IPS-20b (cell line): Measurements from ENCODE around the gene FADS6.

ENCODE experiments used
- H3K27ac ChIP-seq: one replicate; pipeline ENCODE4 v1.5.1; 2013; ENCODE audit warnings: low read length
- H3K27me3 ChIP-seq: 2 replicates; pipeline ENCODE4 v1.6.1; 2013; ENCODE audit warnings: mild to moderate bottlenecking, low read length, inconsistent platforms; ENCODE audit not compliant: insufficient read depth
- H3K36me3 ChIP-seq: 2 replicates; pipeline ENCODE4 v1.6.1; 2013; ENCODE audit warnings: low read depth, mild to moderate bottlenecking, inconsistent platforms, low read length, moderate library complexity; ENCODE audit not compliant: insufficient read depth
- H3K4me1 ChIP-seq: 2 replicates; pipeline ENCODE4 v1.6.1; 2013; ENCODE audit warnings: mild to moderate bottlenecking, control low read depth, inconsistent platforms, low read length, moderate library complexity; ENCODE audit not compliant: insufficient read depth
- H3K4me3 ChIP-seq: 2 replicates; pipeline ENCODE4 v1.5.1; 2013; ENCODE audit warnings: mild to moderate bottlenecking, low read length, inconsistent platforms
- H3K9ac ChIP-seq: 2 replicates; pipeline ENCODE4 v1.6.1; 2013; ENCODE audit warnings: low read depth, mild to moderate bottlenecking, inconsistent platforms, low read length, moderate library complexity
- H3K9me3 ChIP-seq: 2 replicates; pipeline ENCODE4 v1.6.1; 2013; ENCODE audit warnings: mild to moderate bottlenecking, low read depth, low read length, inconsistent platforms; ENCODE audit not compliant: insufficient read depth

FADS6 gene

DNA sequence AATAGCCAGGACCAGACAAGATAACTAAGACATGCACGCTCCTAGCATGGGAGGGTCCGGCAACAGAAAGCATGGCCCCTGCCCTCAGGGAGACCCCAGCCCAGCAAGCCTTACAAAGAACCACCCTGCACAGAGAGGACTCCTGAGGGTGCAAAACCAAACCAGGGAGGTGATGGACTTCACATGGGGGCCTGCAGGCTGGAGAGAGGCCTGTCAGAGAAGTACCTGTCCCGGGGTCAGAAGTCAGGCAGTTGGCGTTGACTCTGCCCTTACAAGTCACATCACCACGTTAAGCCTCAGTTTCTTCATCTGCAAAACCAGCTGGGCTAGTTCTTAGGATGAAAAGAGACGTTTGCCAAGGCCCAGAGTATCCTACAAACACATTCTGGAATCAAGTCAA lies 35.4 kb upstream of the FADS6 start:
- no peak overlapping the region for H3K9ac ChIP-seq
- H3K36me3 ChIP-seq, result no peaks in the 10 kb centered on the region
- H3K4me3 ChIP-seq, result no peak overlapping the region
- no peaks in the 10 kb centered on the region for H3K4me1 ChIP-seq
- H3K27ac ChIP-seq, result no peak overlapping the region
- peaks cover 92% of the 10 kb centered on the region for H3K27me3 ChIP-seq
- H3K9me3 ChIP-seq, result no peaks in the 10 kb centered on the region; the same call in 1 of the 2 replicates

DNA sequence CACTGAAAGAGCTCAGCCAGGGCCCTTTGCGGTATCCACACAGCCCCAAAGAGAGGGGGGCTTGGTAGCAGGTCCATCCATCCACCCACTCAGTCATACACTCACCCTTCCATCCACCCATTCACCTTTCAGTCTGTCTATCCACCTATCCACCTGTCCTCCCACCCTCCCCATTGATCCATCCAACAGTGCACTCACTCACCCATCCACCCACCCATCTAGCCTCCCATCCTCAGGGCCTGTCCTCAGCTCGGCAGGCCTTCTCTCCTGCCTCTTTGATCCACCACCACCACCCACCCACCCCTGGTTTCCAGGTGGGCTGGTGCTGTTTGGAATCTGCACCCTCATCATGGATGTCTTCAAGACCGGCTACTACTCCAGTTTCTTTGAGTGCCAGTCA lies 31.8 kb upstream of the FADS6 start:
- Histone ChIP-seq H3K27ac (no peak overlapping the region), H3K27me3 (peaks cover 92% of the 10 kb centered on the region), H3K4me3 (no peak overlapping the region), H3K9ac (no peak overlapping the region), H3K4me1 (peaks cover 3% of the 10 kb centered on the region; the same call in 1 of the 2 replicates), H3K36me3 (no peaks in the 10 kb centered on the region), H3K9me3 (no peaks in the 10 kb centered on the region; the same call in 1 of the 2 replicates)

DNA sequence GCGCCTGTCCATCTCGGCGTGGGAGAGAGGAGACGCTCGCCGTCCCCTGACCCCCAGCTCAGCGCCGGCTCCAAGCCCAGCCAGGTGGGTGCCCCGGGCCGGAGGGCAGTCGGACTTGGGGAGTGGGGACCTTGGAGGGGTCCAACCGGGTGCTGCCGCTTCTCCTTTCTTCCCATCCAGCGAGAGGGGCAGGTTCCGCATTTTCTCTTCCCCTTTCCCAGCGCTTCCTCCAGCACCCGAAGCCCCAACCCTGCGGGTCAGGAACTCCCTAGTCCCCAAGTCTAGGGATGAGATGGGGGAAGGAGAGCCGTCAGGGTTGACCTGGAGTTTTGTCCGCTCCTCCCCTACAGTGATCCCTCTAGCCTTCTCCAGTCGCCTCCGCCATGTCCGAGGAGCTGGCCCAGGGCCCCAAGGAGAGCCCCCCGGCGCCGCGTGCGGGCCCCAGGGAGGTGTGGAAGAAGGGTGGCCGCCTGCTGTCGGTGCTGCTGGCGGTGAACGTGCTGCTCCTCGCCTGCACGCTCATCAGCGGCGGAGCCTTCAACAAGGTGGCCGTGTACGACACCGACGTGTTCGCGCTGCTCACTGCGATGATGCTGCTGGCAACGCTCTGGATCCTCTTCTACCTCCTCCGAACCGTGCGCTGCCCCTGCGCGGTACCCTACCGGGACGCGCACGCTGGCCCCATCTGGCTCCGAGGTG lies 31.0 kb upstream of the FADS6 start, which contains the start of gene OTOP2:
OTOP2 (plus strand) TSS at position 24 of the 699 bp plus-strand sequence; CDS start at position 384, 360 bp downstream.
- H3K27ac ChIP-seq, result no peak within 1 kb of the TSS
- H3K27me3 ChIP-seq, result peaks cover 94% of the 10 kb centered on the region
- H3K36me3 ChIP-seq, result no peaks in the 10 kb centered on the region
- peak within 1 kb of the TSS; percentile 55; the same call in 1 of the 2 replicates for H3K4me3 ChIP-seq
- peaks cover 3% of the 10 kb centered on the region; the same call in 1 of the 2 replicates for H3K4me1 ChIP-seq
- H3K9me3 ChIP-seq, result no peaks in the 10 kb centered on the region; the same call in 1 of the 2 replicates
- no peak within 1 kb of the TSS for H3K9ac ChIP-seq

GRCh38 chr17:74923538-74924249 lies 30.3 kb upstream of the FADS6 start:
- Histone ChIP-seq H3K36me3 (no peaks in the 10 kb centered on the region), H3K27ac (no peak overlapping the region), H3K4me1 (peaks cover 3% of the 10 kb centered on the region; the same call in 1 of the 2 replicates), H3K27me3 (peaks cover 88% of the 10 kb centered on the region), H3K4me3 (peak overlapping the region; percentile 55; the same call in 1 of the 2 replicates), H3K9ac (no peak overlapping the region), H3K9me3 (no peaks in the 10 kb centered on the region; the same call in 1 of the 2 replicates)

GRCh38 chr17:74922694-74923537 lies 29.5 kb upstream of the FADS6 start, which contains the start of gene USH1G:
TSS of gene USH1G (minus strand) at chr17:74923255. CDS start at chr17:74923073, 182 bp downstream.
- no peak within 1 kb of the TSS for H3K27ac ChIP-seq
- H3K27me3 ChIP-seq, result peaks cover 80% of the 10 kb centered on the region
- no peaks in the 10 kb centered on the region; the same call in 1 of the 2 replicates for H3K9me3 ChIP-seq
- H3K4me3 ChIP-seq, result peak within 1 kb of the TSS; percentile 68
- no peak within 1 kb of the TSS for H3K9ac ChIP-seq
- H3K4me1 ChIP-seq, result peaks cover 3% of the 10 kb centered on the region; the same call in 1 of the 2 replicates
- H3K36me3 ChIP-seq, result no peaks in the 10 kb centered on the region

DNA sequence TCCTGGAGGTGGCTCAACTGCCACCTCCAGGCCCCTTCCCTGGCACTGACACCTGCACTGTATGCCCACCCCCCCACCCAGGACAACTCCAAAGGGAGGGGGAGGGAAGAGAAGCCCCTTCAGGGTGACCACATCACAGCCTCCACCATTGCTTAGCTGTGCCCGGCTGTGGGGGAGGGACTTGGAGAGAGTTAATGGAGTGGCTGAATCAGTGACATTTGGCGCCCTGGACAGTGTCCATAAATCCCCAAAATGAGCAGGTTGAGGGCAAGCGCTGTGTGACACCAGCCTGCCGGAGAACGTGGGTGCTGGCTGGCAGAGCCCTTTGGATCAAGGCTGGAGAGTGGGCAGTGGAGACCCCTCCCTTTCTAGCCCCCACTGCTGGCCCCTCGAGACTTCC lies 28.7 kb upstream of the FADS6 start:
- Histone ChIP-seq H3K9ac (no peak overlapping the region), H3K36me3 (no peaks in the 10 kb centered on the region), H3K27ac (no peak overlapping the region), H3K9me3 (no peaks in the 10 kb centered on the region; the same call in 1 of the 2 replicates), H3K4me1 (peaks cover 3% of the 10 kb centered on the region; the same call in 1 of the 2 replicates), H3K4me3 (peak overlapping the region; percentile 68; the same call in 1 of the 2 replicates), H3K27me3 (peaks cover 72% of the 10 kb centered on the region)

DNA sequence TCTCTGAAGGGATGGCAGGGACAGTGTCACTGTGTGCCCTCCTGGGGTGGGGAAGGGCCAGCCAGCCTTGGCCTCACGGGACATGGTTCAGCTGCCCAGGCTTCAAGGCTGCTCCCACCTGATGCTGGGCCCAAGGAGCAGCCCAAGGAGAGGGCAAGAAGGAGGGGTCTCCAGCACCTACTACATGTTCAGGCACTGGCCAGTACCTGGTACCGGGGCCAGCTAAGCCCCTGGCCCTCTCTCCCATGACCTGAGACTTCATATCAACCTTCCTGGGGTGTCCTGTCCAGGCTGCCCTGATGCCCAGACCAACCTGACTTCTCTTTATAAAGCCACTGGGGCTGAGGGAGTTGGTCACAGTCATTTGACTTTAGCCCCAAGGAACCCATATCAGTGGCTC lies 28.3 kb upstream of the FADS6 start:
- Histone ChIP-seq H3K4me1 (peaks cover 3% of the 10 kb centered on the region; the same call in 1 of the 2 replicates), H3K9me3 (no peaks in the 10 kb centered on the region; the same call in 1 of the 2 replicates), H3K4me3 (no peak overlapping the region), H3K27ac (no peak overlapping the region), H3K27me3 (peaks cover 68% of the 10 kb centered on the region), H3K9ac (no peak overlapping the region), H3K36me3 (no peaks in the 10 kb centered on the region)

- H3K27ac ChIP-seq, result no peak overlapping the region
- H3K9me3 ChIP-seq, result no peaks in the 10 kb centered on the region; the same call in 1 of the 2 replicates
- no peak overlapping the region for H3K9ac ChIP-seq
- no peak overlapping the region for H3K4me3 ChIP-seq
- H3K4me1 ChIP-seq, result peaks cover 3% of the 10 kb centered on the region; the same call in 1 of the 2 replicates
- no peaks in the 10 kb centered on the region for H3K36me3 ChIP-seq
- H3K27me3 ChIP-seq, result peaks cover 62% of the 10 kb centered on the region
These were observed 27.7 kb upstream of the FADS6 start for GRCh38 chr17:74921026-74921681.

- Histone ChIP-seq H3K27me3 (peaks cover 57% of the 10 kb centered on the region), H3K36me3 (no peaks in the 10 kb centered on the region), H3K4me3 (no peak overlapping the region), H3K9me3 (no peaks in the 10 kb centered on the region; the same call in 1 of the 2 replicates), H3K9ac (no peak overlapping the region), H3K4me1 (peaks cover 3% of the 10 kb centered on the region; the same call in 1 of the 2 replicates), H3K27ac (no peak overlapping the region)
These were observed 27.2 kb upstream of the FADS6 start for GRCh38 chr17:74920642-74921025.

DNA sequence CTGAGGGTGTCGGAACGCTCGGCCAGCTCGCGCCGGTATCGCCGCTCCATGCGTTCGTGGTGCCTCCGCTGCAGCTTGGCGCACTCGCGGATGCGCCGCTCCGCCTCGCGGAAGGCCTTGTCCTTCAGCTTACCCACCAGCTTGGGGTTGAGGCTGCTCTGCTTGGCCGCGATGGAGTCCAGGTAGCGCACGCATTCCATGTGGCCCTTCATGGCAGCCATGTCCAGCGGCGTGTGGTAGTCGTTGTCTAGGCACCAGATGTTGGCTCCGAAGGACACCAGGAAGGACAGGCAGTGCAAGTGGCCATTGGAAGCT lies 26.8 kb upstream of the FADS6 start:
- H3K36me3 ChIP-seq, result no peaks in the 10 kb centered on the region
- H3K9ac ChIP-seq, result no peak overlapping the region
- peaks cover 53% of the 10 kb centered on the region for H3K27me3 ChIP-seq
- no peak overlapping the region for H3K4me3 ChIP-seq
- peaks cover 3% of the 10 kb centered on the region; the same call in 1 of the 2 replicates for H3K4me1 ChIP-seq
- H3K9me3 ChIP-seq, result no peaks in the 10 kb centered on the region; the same call in 1 of the 2 replicates
- H3K27ac ChIP-seq, result no peak overlapping the region
